ENCODE measurements around the gene NDE1. TPM values are rescaled to one million over a fixed set of nuclear protein-coding genes. Genes with fewer than 3 reads are reported as not detected.
"Not testable (repeated sequence)": the region's sequence is repeated elsewhere in the genome, so short reads cannot be mapped to it uniquely, and the experiment has no call there.

NDE1 gene
- total and polyA plus RNA-seq, 8 donors, result 37.1 to 71.7 (median 50.7) TPM

DNA sequence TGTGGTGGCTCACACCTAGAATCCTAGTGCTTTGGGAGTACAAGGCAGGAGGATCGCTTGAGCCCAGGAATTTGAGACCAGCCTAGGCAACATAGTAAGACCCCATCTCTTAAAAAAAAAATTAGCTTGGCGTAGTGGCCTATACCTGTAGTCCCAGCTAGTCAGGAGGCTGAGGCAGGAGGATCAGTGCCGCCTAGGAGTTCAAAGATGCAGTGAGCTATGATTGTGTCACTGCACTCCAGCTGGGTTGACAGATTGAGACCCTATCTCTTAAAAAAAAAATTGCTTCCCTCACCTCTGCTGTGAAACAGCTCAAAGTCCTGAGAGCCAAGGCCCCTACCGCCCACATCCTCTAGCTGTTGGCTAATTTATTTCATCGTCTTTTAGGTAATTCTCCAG is 10.2 kb downstream of the NDE1 start:
- ATAC-seq, result no peak
- peaks cover 0 to 10% of the 10 kb centered on the region in 2 donors for H3K36me3 ChIP-seq
- no peak for DNase-seq
- TF ChIP-seq CTCF (IDR thresholded peaks at IDR 0.05), result no peak
- H3K27ac ChIP-seq, result peak overlapping the region in 1 of 2 donors; percentile 0
- intact Hi-C loops (cut with DNase I), result no loop called here
- no peaks in the 10 kb centered on the region for H3K27me3 ChIP-seq
- H3K4me3 ChIP-seq, result no peak overlapping the region
- H3K4me1 ChIP-seq, result no peaks in the 10 kb centered on the region
- H3K9me3 ChIP-seq, result no peaks in the 10 kb centered on the region

GRCh38 chr16:15665107-15665506 is 15.1 kb downstream of the NDE1 start:
- TF ChIP-seq CTCF (IDR thresholded peaks at IDR 0.05), result no peak
- no peaks in the 10 kb centered on the region for H3K27me3 ChIP-seq
- intact Hi-C loops (cut with DNase I), result no loop called here
- H3K9me3 ChIP-seq, result no peaks in the 10 kb centered on the region
- no peak overlapping the region for H3K27ac ChIP-seq
- no peak overlapping the region for H3K4me3 ChIP-seq
- H3K4me1 ChIP-seq, result no peaks in the 10 kb centered on the region
- H3K36me3 ChIP-seq, result peaks cover 0 to 59% of the 10 kb centered on the region in 2 donors
- DNase-seq (no peak), ATAC-seq (no peak)

DNA sequence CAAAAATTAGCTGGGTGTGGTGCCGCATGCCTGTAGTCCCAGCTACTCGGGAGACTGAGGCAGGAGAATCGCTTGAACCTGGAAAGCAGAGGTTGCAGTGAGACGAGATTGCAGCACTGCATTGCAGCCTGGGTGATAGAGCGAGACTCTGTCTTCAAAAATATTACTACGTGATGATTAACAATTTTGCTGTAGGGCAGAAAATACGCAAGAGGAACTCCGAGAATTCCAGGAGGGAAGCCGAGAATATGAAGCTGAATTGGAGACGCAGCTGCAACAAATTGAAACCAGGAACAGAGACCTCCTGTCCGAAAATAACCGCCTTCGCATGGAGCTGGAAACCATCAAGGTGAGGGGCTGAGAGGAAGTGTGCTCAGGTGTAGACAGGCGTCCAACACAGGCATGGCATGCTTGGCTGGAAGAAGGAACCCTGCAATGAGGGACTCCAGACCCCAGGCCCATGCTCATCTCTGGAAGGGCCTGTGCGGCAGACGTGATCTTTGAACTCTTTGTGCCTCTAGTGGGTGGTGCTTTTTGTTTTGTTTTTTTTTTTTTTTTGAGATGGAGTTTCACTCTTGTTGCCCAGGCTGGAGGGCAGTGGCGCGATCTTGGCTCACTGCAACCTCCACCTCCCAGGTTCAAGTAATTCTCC is 17.2 kb downstream of the NDE1 start:
- Histone ChIP-seq H3K36me3 (peaks cover 0 to 64% of the 10 kb centered on the region in 2 donors), H3K27ac (no peak overlapping the region)

GRCh38 chr16:15671530-15672117 is 21.6 kb downstream of the NDE1 start:
- H3K4me1 ChIP-seq, result peaks cover 13 to 32% of the 10 kb centered on the region in 2 donors
- peak overlapping the region; percentile 91 to 98 for H3K27ac ChIP-seq
- H3K27me3 ChIP-seq, result no peaks in the 10 kb centered on the region
- H3K36me3 ChIP-seq, result peaks cover 0 to 45% of the 10 kb centered on the region in 2 donors
- intact Hi-C loops (cut with DNase I), result no loop called here
- H3K4me3 ChIP-seq, result no peak overlapping the region
- H3K9me3 ChIP-seq, result no peaks in the 10 kb centered on the region
- DNase-seq (no peak), ATAC-seq (no peak)
- TF ChIP-seq CTCF (IDR thresholded peaks at IDR 0.05), result no peak

More for the DNA sequence above, 17.2 kb downstream of the NDE1 start:
- Histone ChIP-seq H3K27me3 (no peaks in the 10 kb centered on the region), H3K9me3 (no peaks in the 10 kb centered on the region), H3K4me1 (peaks cover 3 to 15% of the 10 kb centered on the region in 2 donors), H3K4me3 (no peak overlapping the region)
- no peak for ATAC-seq
- DNase-seq, result no peak
- intact Hi-C loops (cut with DNase I), result no loop called here
- TF ChIP-seq CTCF (IDR thresholded peaks at IDR 0.05), result no peak

- H3K27me3 ChIP-seq; H3K9me3 ChIP-seq; DNase-seq; intact Hi-C loops (cut with DNase I); H3K4me3 ChIP-seq: not testable (repeated sequence)
- Histone ChIP-seq H3K4me1 (peaks cover 13 to 32% of the 10 kb centered on the region in 2 donors), H3K27ac (peak overlapping the region; percentile 91 to 98), H3K36me3 (peaks cover 0 to 43% of the 10 kb centered on the region in 2 donors)
- ATAC-seq, result peak; percentile 3
Measured at GRCh38 chr16:15672127-15672513, 22.1 kb downstream of the NDE1 start.
